B cell (primary cell): Measurements from ENCODE around the gene TANGO6.

ENCODE experiments used
- EZH2 ChIP-seq: IDR thresholded peaks from 2 replicates; pipeline ENCODE4 v1.6.1; 2012; ENCODE audit warnings: borderline replicate concordance, low read depth, mild to moderate bottlenecking, moderate library complexity, low read length; ENCODE audit not compliant: insufficient read depth, poor library complexity, severe bottlenecking
- TF ChIP-seq, protein P1 (sequence below): fragments of 200-600 bp; IDR thresholded peaks from one replicate; pipeline ENCODE4 v1.8.0; 2022; ENCODE audit warnings: antibody characterized with exemption, mild to moderate bottlenecking

DNA sequence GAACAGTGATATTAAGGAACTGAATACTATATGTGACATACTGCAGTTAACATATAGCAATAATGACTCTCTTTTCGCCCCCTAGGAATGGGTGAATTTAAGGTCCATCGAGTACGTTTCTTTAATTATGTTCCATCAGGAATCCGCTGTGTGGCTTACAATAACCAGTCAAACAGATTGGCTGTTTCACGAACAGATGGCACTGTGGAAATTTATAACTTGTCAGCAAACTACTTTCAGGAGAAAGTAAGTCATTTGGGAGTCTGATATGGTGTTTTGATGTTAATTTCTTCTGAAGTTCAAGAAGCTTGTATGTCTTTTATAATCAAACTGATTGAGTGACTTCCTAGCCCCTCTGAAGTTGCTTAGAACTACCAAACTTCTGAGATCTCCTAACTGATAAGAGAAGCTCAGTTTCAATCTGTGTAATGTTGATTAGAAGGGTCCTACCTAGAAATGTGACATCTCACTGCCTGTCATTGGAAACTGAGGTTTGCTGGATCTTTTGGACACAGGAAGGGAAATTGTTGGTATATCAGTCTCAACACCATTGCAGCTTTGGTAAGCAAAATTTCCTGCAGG is 290.1 kb downstream of the TANGO6 start:
- TF ChIP-seq EZH2: no peak
- TF ChIP-seq, protein P1, sequence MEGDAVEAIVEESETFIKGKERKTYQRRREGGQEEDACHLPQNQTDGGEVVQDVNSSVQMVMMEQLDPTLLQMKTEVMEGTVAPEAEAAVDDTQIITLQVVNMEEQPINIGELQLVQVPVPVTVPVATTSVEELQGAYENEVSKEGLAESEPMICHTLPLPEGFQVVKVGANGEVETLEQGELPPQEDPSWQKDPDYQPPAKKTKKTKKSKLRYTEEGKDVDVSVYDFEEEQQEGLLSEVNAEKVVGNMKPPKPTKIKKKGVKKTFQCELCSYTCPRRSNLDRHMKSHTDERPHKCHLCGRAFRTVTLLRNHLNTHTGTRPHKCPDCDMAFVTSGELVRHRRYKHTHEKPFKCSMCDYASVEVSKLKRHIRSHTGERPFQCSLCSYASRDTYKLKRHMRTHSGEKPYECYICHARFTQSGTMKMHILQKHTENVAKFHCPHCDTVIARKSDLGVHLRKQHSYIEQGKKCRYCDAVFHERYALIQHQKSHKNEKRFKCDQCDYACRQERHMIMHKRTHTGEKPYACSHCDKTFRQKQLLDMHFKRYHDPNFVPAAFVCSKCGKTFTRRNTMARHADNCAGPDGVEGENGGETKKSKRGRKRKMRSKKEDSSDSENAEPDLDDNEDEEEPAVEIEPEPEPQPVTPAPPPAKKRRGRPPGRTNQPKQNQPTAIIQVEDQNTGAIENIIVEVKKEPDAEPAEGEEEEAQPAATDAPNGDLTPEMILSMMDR: no peak
